Measurements from ENCODE around the gene ACSS1.

The ACSS1 gene

GRCh38 chr20:25018425-25018824 lies 39.5 kb downstream of the ACSS1 start:
- TF ChIP-seq, protein P1, sequence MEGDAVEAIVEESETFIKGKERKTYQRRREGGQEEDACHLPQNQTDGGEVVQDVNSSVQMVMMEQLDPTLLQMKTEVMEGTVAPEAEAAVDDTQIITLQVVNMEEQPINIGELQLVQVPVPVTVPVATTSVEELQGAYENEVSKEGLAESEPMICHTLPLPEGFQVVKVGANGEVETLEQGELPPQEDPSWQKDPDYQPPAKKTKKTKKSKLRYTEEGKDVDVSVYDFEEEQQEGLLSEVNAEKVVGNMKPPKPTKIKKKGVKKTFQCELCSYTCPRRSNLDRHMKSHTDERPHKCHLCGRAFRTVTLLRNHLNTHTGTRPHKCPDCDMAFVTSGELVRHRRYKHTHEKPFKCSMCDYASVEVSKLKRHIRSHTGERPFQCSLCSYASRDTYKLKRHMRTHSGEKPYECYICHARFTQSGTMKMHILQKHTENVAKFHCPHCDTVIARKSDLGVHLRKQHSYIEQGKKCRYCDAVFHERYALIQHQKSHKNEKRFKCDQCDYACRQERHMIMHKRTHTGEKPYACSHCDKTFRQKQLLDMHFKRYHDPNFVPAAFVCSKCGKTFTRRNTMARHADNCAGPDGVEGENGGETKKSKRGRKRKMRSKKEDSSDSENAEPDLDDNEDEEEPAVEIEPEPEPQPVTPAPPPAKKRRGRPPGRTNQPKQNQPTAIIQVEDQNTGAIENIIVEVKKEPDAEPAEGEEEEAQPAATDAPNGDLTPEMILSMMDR (IDR thresholded peaks at IDR 0.05; ENCODE audit: low read length, missing control alignments): no peak
- H3K4me3 ChIP-seq (replicated peaks; ENCODE audit: low read depth, low read length): no peak overlapping the region
- DNase-seq (ENCODE audit: low read depth): no peak

GRCh38 chr20:25017257-25017803 lies 40.6 kb downstream of the ACSS1 start:
- no peak for DNase-seq (ENCODE audit: low read depth)
- TF ChIP-seq, protein P1 (IDR thresholded peaks at IDR 0.05; ENCODE audit: low read length, missing control alignments): no peak
- H3K4me3 ChIP-seq (replicated peaks; ENCODE audit: low read depth, low read length): no peak overlapping the region

GRCh38 chr20:25016471-25016870 lies 41.5 kb downstream of the ACSS1 start:
- TF ChIP-seq, protein P1 (IDR thresholded peaks at IDR 0.05; ENCODE audit: low read length, missing control alignments): no peak
- DNase-seq (ENCODE audit: low read depth): no peak
- no peak overlapping the region for H3K4me3 ChIP-seq (replicated peaks; ENCODE audit: low read depth, low read length)

- DNase-seq (ENCODE audit: low read depth): no peak
- TF ChIP-seq, protein P1 (IDR thresholded peaks at IDR 0.05; ENCODE audit: low read length, missing control alignments): no peak
- no peak overlapping the region for H3K4me3 ChIP-seq (replicated peaks; ENCODE audit: low read depth, low read length)
These were observed 42.0 kb downstream of the ACSS1 start for GRCh38 chr20:25015986-25016385.

DNA sequence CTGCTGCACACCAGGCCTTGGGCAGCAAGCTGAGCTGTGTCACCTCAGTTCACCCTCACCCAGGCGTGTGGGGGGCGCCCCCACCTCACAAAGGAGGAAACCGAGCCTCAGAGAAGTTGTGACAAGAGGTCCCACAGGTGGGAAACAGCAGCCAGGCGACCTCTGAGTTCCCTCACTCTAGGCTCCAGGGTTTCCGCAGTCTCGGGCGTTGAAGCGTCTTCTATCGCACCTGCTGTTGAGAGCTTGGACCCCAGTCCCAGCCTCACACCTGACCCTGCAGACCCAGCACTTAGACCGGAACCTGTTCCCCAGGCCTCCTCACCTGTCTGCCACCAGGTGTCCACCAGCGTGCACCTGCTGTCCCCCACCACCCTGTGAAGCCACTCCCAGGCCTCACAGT lies 43.1 kb downstream of the ACSS1 start:
- TF ChIP-seq, protein P1 (IDR thresholded peaks at IDR 0.05; ENCODE audit: low read length, missing control alignments): no peak
- no peak for DNase-seq (ENCODE audit: low read depth)
- no peak overlapping the region for H3K4me3 ChIP-seq (replicated peaks; ENCODE audit: low read depth, low read length)

DNA sequence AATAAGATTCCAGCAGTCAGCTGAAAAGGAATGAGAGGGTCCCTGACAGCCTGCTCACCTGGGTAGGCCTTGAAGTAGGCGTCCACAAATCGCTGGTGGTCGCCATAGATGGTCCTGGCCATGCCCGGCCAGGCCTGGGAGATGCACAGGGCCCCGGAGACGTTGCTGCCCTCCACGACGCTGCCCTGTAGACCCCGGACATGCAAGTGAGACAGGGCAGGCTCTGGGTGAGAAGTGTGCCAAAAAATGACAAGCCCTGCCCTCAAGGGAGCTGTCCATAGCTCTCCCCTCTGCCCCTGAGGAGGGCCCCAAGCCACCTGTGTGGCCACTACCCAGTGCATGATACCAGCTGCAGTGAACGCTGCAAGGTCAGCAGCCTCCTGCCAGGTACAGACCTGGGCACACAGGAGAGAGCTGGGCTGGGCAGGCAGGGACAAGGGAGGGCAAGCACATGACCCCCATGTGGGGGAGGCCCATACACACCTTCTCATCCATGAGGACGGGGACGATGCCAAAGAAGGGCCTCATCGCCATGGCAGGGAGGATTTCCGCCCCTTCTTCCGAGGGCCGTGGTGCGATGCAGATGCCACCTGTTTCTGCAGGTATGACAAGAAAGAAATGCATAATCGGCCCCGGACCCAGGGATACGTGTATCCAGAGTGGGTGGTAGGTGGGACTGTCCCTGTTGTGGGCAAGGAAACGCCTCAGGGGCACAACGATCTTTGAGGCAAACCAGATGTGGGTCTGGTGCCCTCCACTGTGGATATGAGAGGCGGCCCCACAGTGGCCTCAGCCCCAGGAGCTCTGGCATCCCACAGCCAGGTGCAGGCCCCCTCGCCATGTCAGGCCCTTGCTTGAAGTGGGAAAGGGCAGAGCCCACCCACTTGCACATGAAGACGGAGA lies 44.2 kb downstream of the ACSS1 start:
- H3K4me3 ChIP-seq (replicated peaks; ENCODE audit: low read depth, low read length): no peak overlapping the region
- TF ChIP-seq, protein P1 (IDR thresholded peaks at IDR 0.05; ENCODE audit: low read length, missing control alignments): no peak
- DNase-seq (ENCODE audit: low read depth): no peak

All from fibroblast of pulmonary artery (primary cell).